Psoas muscle (tissue), 8 donors: ENCODE measurements around the gene AGPAT3. TPM values are rescaled to one million over a fixed set of nuclear protein-coding genes. Genes with fewer than 3 reads are reported as not detected.
"Not testable (repeated sequence)": the region's sequence is repeated elsewhere in the genome, so short reads cannot be mapped to it uniquely, and the experiment has no call there.

Experiments used
- ATAC-seq, 4 donors: fragments of 200-7000 bp; cut with Tn5 transposase; one replicate each; pipeline ENCODE4 v1.9.1; 2020; ENCODE audit warnings: moderate library complexity in 3 of 4, mild to moderate bottlenecking in 2 of 4
- DNase-seq, 2 donors: peaks; one replicate each; pipeline ENCODE4 v3.0.0-alpha.2; 2020
- H3K27ac ChIP-seq: fragments of 200-600 bp; one replicate; pipeline ENCODE4 v1.8.0; 2022
- H3K27me3 ChIP-seq, 3 donors: fragments of 200-600 bp in 1 of 3; one replicate each; pipeline versions ENCODE4 v1.6.1 to v1.8.0; 2013 to 2022; ENCODE audit warnings: low read length in 2 of 3, mild to moderate bottlenecking in 2 of 3, moderate library complexity in 1 of 3; ENCODE audit not compliant: insufficient read depth in 3 of 3
- H3K36me3 ChIP-seq, 2 donors: fragments of 200-600 bp in 1 of 2; one replicate each; pipeline versions ENCODE4 v1.6.1 to v1.8.0; 2013 to 2022; ENCODE audit warnings: low read depth in 1 of 2, mild to moderate bottlenecking in 1 of 2, moderate library complexity in 1 of 2; ENCODE audit not compliant: insufficient read depth in 1 of 2
- H3K4me1 ChIP-seq: fragments of 200-600 bp; one replicate; pipeline ENCODE4 v1.8.0; 2022
- H3K4me3 ChIP-seq: fragments of 200-600 bp; one replicate; pipeline ENCODE4 v1.8.0; 2022; ENCODE audit warnings: mild to moderate bottlenecking
- H3K9me3 ChIP-seq: fragments of 200-600 bp; one replicate; pipeline ENCODE4 v1.8.0; 2022
- CTCF ChIP-seq: fragments of 200-600 bp; IDR thresholded peaks from one replicate; pipeline ENCODE4 v1.8.0; 2022; ENCODE audit warnings: antibody characterized with exemption
- WGBS, 3 donors: extraction: QIAGEN DNeasy Blood & Tissue Kit; methylation state at CpG; one replicate each; pipeline versions ENCODE4 v1.1.6 to v1.1.7; 2013; 5-methylcytosine and 5-hydroxymethylcytosine counted together
- intact Hi-C, 2 donors: fragments of 100-400 bp; cut with DNase I; formaldehyde crosslinking; loops; one replicate each; pipeline versions ENCODE4 v1.11.0 to v1.14.2; 2022
- polyA plus RNA-seq, 3 donors: library from polyadenylated mRNA; stranded (reverse); fragments of 200-250 nt; gene quantifications; one replicate each; pipeline ENCODE4 v1.2.3, GENCODE V29; 2013
- total RNA-seq, 4 donors: library from RNA; stranded (reverse); fragmentation: NEBNext Ultra II Directional in 2 of 4; extraction: Animal tissue kit (Norgen Biotek cat#: 25700) in 2 of 4; gene quantifications; one replicate each; pipeline versions ENCODE4 v1.2.1 to v1.2.4, GENCODE V29; 2021 to 2023
- donor health status: healthy with polysubstance abuse.
- donor health status: DM: no; HTN: no; CAD: no; lungs with moderate emphysema.
- donor health status: Bipolar disorder and iron deficiency.
- donor health status: healthy.
- donor health status: DM: yes; HTN: yes; CAD: no.
- donor health status: DM: no; HTN: no; CAD: no.
- donor health status: DM: no; HTN: no; CAD: no.
- donor health status: DM: yes; HTN: yes; CAD: no.

The AGPAT3 gene
- total and polyA plus RNA-seq, 7 donors = 28.4 to 117 (median 50.7) TPM

- no peak for TF ChIP-seq CTCF
- no peaks in the 10 kb centered on the region for H3K9me3 ChIP-seq
- H3K27ac ChIP-seq = no peak overlapping the region
- no peaks in the 10 kb centered on the region for H3K4me1 ChIP-seq
- H3K4me3 ChIP-seq = no peak overlapping the region
- no peak for ATAC-seq
- intact Hi-C loops = loop anchor here in 1 of 2 donors (10.0 kb wide), 2 partner anchors 46 to 64 kb away; partner anchors contain the start of gene AGPAT3
- H3K36me3 ChIP-seq = no peaks in the 10 kb centered on the region
- WGBS, 3 donors = 80 to 82% (median 82%) methylated on average over 3 of the region's 3 CpGs
- H3K27me3 ChIP-seq = no peaks in the 10 kb centered on the region
- no peak for DNase-seq
These were observed 46.3 kb upstream of the AGPAT3 start for GRCh38 chr21:43818685-43819084.

- WGBS, 3 donors = 90 to 92% (median 91%) methylated on average over 24 to 25 of the region's 25 CpGs
- H3K27ac ChIP-seq = no peak overlapping the region
- peak; percentile 9 to 42 for DNase-seq
These were observed 45.3 kb upstream of the AGPAT3 start for GRCh38 chr21:43819511-43820405.

GRCh38 chr21:43820466-43820865, 44.6 kb upstream of the AGPAT3 start:
- H3K4me3 ChIP-seq = no peak overlapping the region
- intact Hi-C loops = no loop called here
- no peak overlapping the region for H3K27ac ChIP-seq
- peaks cover 8% of the 10 kb centered on the region for H3K4me1 ChIP-seq
- no peak for TF ChIP-seq CTCF
- H3K36me3 ChIP-seq = no peaks in the 10 kb centered on the region
- DNase-seq (no peak), ATAC-seq (no peak)
- 91 to 97% (median 95%) methylated on average over 11 of the region's 11 CpGs for WGBS, 3 donors
- H3K27me3 ChIP-seq = no peaks in the 10 kb centered on the region
- H3K9me3 ChIP-seq = no peaks in the 10 kb centered on the region

More at GRCh38 chr21:43819511-43820405, 45.3 kb upstream of the AGPAT3 start:
- intact Hi-C loops = loop anchor here in 1 of 2 donors (10.0 kb wide), 2 partner anchors 45 to 65 kb away; partner anchors contain the start of gene AGPAT3
- Histone ChIP-seq H3K4me3 (no peak overlapping the region), H3K36me3 (no peaks in the 10 kb centered on the region), H3K9me3 (no peaks in the 10 kb centered on the region), H3K27me3 (no peaks in the 10 kb centered on the region), H3K4me1 (peaks cover 6% of the 10 kb centered on the region)
- no peak for ATAC-seq
- no peak for TF ChIP-seq CTCF

- DNase-seq = peak in 1 of 2 donors; percentile 45
These were observed 42.9 kb upstream of the AGPAT3 start for GRCh38 chr21:43822166-43822565.

GRCh38 chr21:43822741-43823140, 42.3 kb upstream of the AGPAT3 start:
- H3K27me3 ChIP-seq, H3K4me3 ChIP-seq, ATAC-seq, H3K9me3 ChIP-seq, DNase-seq, intact Hi-C loops, H3K27ac ChIP-seq, H3K36me3 ChIP-seq: not testable (repeated sequence)
- peaks cover 18% of the 10 kb centered on the region for H3K4me1 ChIP-seq
- WGBS, 3 donors = 91 to 94% (median 91%) methylated on average over 2 of the region's 5 CpGs

More at GRCh38 chr21:43822166-43822565, 42.9 kb upstream of the AGPAT3 start:
- H3K4me1 ChIP-seq = peaks cover 18% of the 10 kb centered on the region
- H3K9me3 ChIP-seq, H3K27me3 ChIP-seq, intact Hi-C loops, ATAC-seq, H3K27ac ChIP-seq, H3K36me3 ChIP-seq, H3K4me3 ChIP-seq: not testable (repeated sequence)
- 90 to 97% (median 93%) methylated on average over 17 to 25 of the region's 25 CpGs for WGBS, 3 donors
